Neural progenitor cell (in vitro differentiated cells): ENCODE measurements around the gene EIF4A3.

ENCODE experiments used
- CTCF ChIP-seq: fragments of 200-600 bp; sonication (generic); IDR thresholded peaks from 2 replicates; pipeline ENCODE4 v1.5.1; 2017; ENCODE audit warnings: antibody characterized with exemption, mild to moderate bottlenecking
- EZH2 ChIP-seq: fragments of 200-600 bp; sonication (generic); IDR thresholded peaks from 2 replicates; pipeline ENCODE4 v1.6.1; 2017; ENCODE audit warnings: antibody characterized with exemption, mild to moderate bottlenecking, moderate library complexity
- EZH2phosphoT487 ChIP-seq: fragments of 200-600 bp; sonication (generic); IDR thresholded peaks from 2 replicates; pipeline ENCODE4 v1.6.1; 2017; ENCODE audit warnings: antibody characterized with exemption

GRCh38 chr17:80185968-80186367 is 39.0 kb upstream of the EIF4A3 start:
- TF ChIP-seq CTCF (no peak), EZH2 (no peak), EZH2phosphoT487 (no peak)
